Keratinocyte (primary cell): Measurements from ENCODE around the gene SUN1. TPM values are rescaled to one million over a fixed set of nuclear protein-coding genes. Genes with fewer than 3 reads are reported as not detected.

Experiments used
- DNase-seq: peaks from one replicate; pipeline ENCODE4 v3.0.0-alpha.2; 2011; ENCODE audit warnings: low read depth, missing footprints, low spot score
- FAIRE-seq: peaks from 2 replicates; lab custom pipeline; 2011; peaks lifted over from hg19 to GRCh38; lab: Jason Lieb, UNC
- H2AFZ ChIP-seq: 2 replicates; pipeline ENCODE4 v1.6.0; 2012; ENCODE audit warnings: low read length, control low read depth, inconsistent platforms; ENCODE audit not compliant: control insufficient read depth
- H3K27ac ChIP-seq: 2 replicates; pipeline ENCODE4 v1.5.1; 2011; ENCODE audit warnings: low read length; ENCODE audit not compliant: control insufficient read depth, insufficient read depth
- H3K27me3 ChIP-seq: 3 replicates; pipeline ENCODE4 v1.6.0; 2011; ENCODE audit warnings: low read length; ENCODE audit not compliant: control insufficient read depth, insufficient read depth; ENCODE audit errors: extremely low read depth
- H3K36me3 ChIP-seq, 2 experiments: 2 replicates in 1 of 2; 3 replicates in 1 of 2; pipeline ENCODE4 v1.5.1; 2011; ENCODE audit warnings: low read length in 2 of 2, mild to moderate bottlenecking in 1 of 2; ENCODE audit not compliant: control insufficient read depth in 2 of 2, insufficient read depth in 2 of 2; ENCODE audit errors: extremely low read depth in 1 of 2
- H3K4me1 ChIP-seq: 3 replicates; pipeline ENCODE4 v1.5.1; 2011; ENCODE audit warnings: low read length; ENCODE audit not compliant: control insufficient read depth, insufficient read depth; ENCODE audit errors: extremely low read depth
- H3K4me2 ChIP-seq: 3 replicates; pipeline ENCODE4 v1.6.0; 2011; ENCODE audit warnings: low read depth, low read length; ENCODE audit not compliant: control insufficient read depth, insufficient read depth; ENCODE audit errors: extremely low read depth
- H3K4me3 ChIP-seq, 3 experiments: fragments of 200-600 bp in 1 of 3; sonication (generic) in 1 of 3; 2 replicates in 2 of 3; 3 replicates in 1 of 3; pipeline ENCODE4 v1.5.1; 2011 to 2016; ENCODE audit warnings: low read length in 3 of 3, mild to moderate bottlenecking in 3 of 3, control low read depth in 2 of 3, inconsistent platforms in 1 of 3, low read depth in 1 of 3, mixed read lengths in 1 of 3, mixed run types in 1 of 3, moderate library complexity in 1 of 3; ENCODE audit not compliant: control insufficient read depth in 2 of 3, insufficient read depth in 2 of 3; ENCODE audit errors: extremely low read depth in 1 of 3
- H3K79me2 ChIP-seq: 2 replicates; pipeline ENCODE4 v1.6.0; 2012; ENCODE audit warnings: low read length; ENCODE audit not compliant: control insufficient read depth, insufficient read depth
- H3K9ac ChIP-seq: 3 replicates; pipeline ENCODE4 v1.6.0; 2011; ENCODE audit warnings: low read length; ENCODE audit not compliant: control insufficient read depth, insufficient read depth; ENCODE audit errors: extremely low read depth
- H3K9me1 ChIP-seq: 3 replicates; pipeline ENCODE4 v1.6.0; 2011; ENCODE audit warnings: low read length; ENCODE audit not compliant: control insufficient read depth, insufficient read depth; ENCODE audit errors: extremely low read depth
- H3K9me3 ChIP-seq: 2 replicates; pipeline ENCODE4 v1.5.1; 2012; ENCODE audit warnings: low read depth, low read length; ENCODE audit not compliant: control insufficient read depth
- H4K20me1 ChIP-seq: 3 replicates; pipeline ENCODE4 v1.6.0; 2011; ENCODE audit warnings: low read length; ENCODE audit not compliant: control insufficient read depth, insufficient read depth; ENCODE audit errors: extremely low read depth
- CTCF ChIP-seq, 3 experiments: IDR thresholded peaks in 1 of 3; conservative IDR thresholded peaks in 1 of 3; optimal IDR thresholded peaks in 1 of 3; 2 replicates in 2 of 3; 3 replicates in 1 of 3; pipeline versions ENCODE3 to v1.5.1; 2011; ENCODE audit warnings: low read length in 3 of 3, mild to moderate bottlenecking in 3 of 3, moderate library complexity in 2 of 3, control low read depth in 1 of 3, inconsistent platforms in 1 of 3; ENCODE audit not compliant: insufficient read depth in 2 of 3; ENCODE audit errors: extremely low read depth in 1 of 3
- EZH2 ChIP-seq: IDR thresholded peaks from one replicate; pipeline ENCODE4 v1.6.1; 2012; ENCODE audit warnings: inconsistent platforms, mild to moderate bottlenecking, low read length, moderate library complexity
- dilution Hi-C: fragments of 300-500 bp; cut with MboI; formaldehyde crosslinking; loops from one replicate; pipeline ENCODE4 v1.7.0; 2020; ENCODE audit warnings: low sequenced_read_pairs; ENCODE audit not compliant: extremely low pct_ligation_motif_present
- polyA plus RNA-seq, 5 experiments: library from polyadenylated mRNA; depleted of rRNA in 3 of 5; stranded (reverse) in 3 of 5; stranded (forward) in 1 of 5; unstranded in 1 of 5; fragments of >200 nt; gene quantifications; 1 replicate in 1 of 5; 2 replicates in 3 of 5; 3 replicates in 1 of 5; pipeline versions ENCODE4 v1.2.1 to v1.2.3, GENCODE V29; 2011 to 2012; ENCODE audit warnings: missing spikeins in 2 of 5, low read depth in 1 of 5, low replicate concordance in 1 of 5

The SUN1 gene
- polyA plus RNA-seq, 1 donor (not counting 4 experiments of a cell fraction or from before 2014, with no cell fraction given): 166 TPM

DNA sequence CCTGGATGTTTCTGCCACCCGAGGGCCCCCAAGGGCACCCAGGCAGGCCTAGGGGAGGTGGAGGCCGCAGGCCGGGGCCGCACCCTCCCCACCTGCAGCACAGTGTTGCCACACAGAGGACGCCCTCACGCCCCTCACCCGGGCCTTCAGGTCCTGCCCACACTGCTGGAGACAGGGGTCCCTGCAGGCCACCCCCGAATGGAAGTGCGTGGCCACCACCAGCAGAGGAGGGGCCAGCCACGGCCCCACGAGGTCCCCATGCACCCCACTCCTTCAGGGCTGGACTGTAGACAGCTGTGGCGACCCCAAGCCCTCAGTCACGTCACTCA, 86.8 kb downstream of the SUN1 start:
- H3K4me1 ChIP-seq: peaks cover 21% of the 10 kb centered on the region
- no peak for FAIRE-seq
- no peaks in the 10 kb centered on the region for H3K9me3 ChIP-seq

GRCh38 chr7:919924-920341, 87.7 kb downstream of the SUN1 start:
- Histone ChIP-seq H3K9me3 (no peaks in the 10 kb centered on the region), H3K4me2 (no peak overlapping the region), H3K27me3 (peaks cover 10% of the 10 kb centered on the region), H3K27ac (no peak overlapping the region), H3K79me2 (no peaks in the 10 kb centered on the region), H3K9ac (no peak overlapping the region), H4K20me1 (no peaks in the 10 kb centered on the region), H2AFZ (no peak overlapping the region), H3K4me3 (no peak overlapping the region), H3K4me1 (peaks cover 13% of the 10 kb centered on the region), H3K36me3 (no peaks in the 10 kb centered on the region), H3K9me1 (no peaks in the 10 kb centered on the region)
- dilution Hi-C loops: no loop called here
- TF ChIP-seq CTCF (optimal IDR thresholded peaks at IDR 0.05 in 1 of 3, IDR thresholded peaks at IDR 0.05 in 1 of 3, conservative IDR thresholded peaks at IDR 0.05 in 1 of 3; ENCODE audit: extremely low read depth in 1 of 3, insufficient read depth in 2 of 3, low read length in 3 of 3): no peak
- TF ChIP-seq EZH2: no peak
- DNase-seq (no peak), FAIRE-seq (no peak)

More for the DNA sequence above, 86.8 kb downstream of the SUN1 start:
- Histone ChIP-seq H3K27me3 (peaks cover 10% of the 10 kb centered on the region), H3K79me2 (no peaks in the 10 kb centered on the region), H3K36me3 (no peaks in the 10 kb centered on the region), H3K4me3 (no peak overlapping the region), H3K4me2 (no peak overlapping the region), H3K9me1 (no peaks in the 10 kb centered on the region), H2AFZ (no peak overlapping the region), H3K27ac (no peak overlapping the region), H4K20me1 (no peaks in the 10 kb centered on the region), H3K9ac (no peak overlapping the region)
- no peak for DNase-seq
- no peak for TF ChIP-seq CTCF (optimal IDR thresholded peaks at IDR 0.05 in 1 of 3, IDR thresholded peaks at IDR 0.05 in 1 of 3, conservative IDR thresholded peaks at IDR 0.05 in 1 of 3; ENCODE audit: extremely low read depth in 1 of 3, insufficient read depth in 2 of 3, low read length in 3 of 3)
- no peak for TF ChIP-seq EZH2
- dilution Hi-C loops: no loop called here
